GM23338 (cell line): Measurements from ENCODE around the gene PTPRN2. TPM values are rescaled to one million over a fixed set of nuclear protein-coding genes. Genes with fewer than 3 reads are reported as not detected.

Source experiments
- ATAC-seq: fragments of 200-7000 bp; cut with Tn5 transposase; 3 replicates; pipeline ENCODE4 v1.9.1; 2020
- DNase-seq: peaks from one replicate; pipeline ENCODE4 v3.0.0-alpha.2; 2015; ENCODE audit warnings: low spot score
- H2AFZ ChIP-seq: fragments of 200-600 bp; sonication (generic); 2 replicates; pipeline ENCODE4 v1.8.0; 2016; ENCODE audit warnings: antibody characterized with exemption, mild to moderate bottlenecking, moderate library complexity
- H3F3A ChIP-seq: fragments of 200-600 bp; sonication (generic); replicated peaks from 2 replicates; pipeline ENCODE4 v1.8.0; 2017; ENCODE audit warnings: antibody characterized with exemption, mixed run types, low read depth
- H3K27ac ChIP-seq: fragments of 200-600 bp; sonication (generic); 2 replicates; pipeline ENCODE4 v1.6.1; 2016; ENCODE audit warnings: low read depth
- H3K27me3 ChIP-seq: fragments of 200-600 bp; sonication (generic); 2 replicates; pipeline ENCODE4 v1.8.0; 2016; ENCODE audit warnings: mild to moderate bottlenecking, mixed run types, moderate library complexity; ENCODE audit not compliant: insufficient read depth
- H3K36me3 ChIP-seq: fragments of 200-600 bp; sonication (generic); 2 replicates; pipeline ENCODE4 v1.8.0; 2016; ENCODE audit warnings: mild to moderate bottlenecking; ENCODE audit not compliant: insufficient read depth
- H3K4me1 ChIP-seq: fragments of 200-600 bp; sonication (generic); 2 replicates; pipeline ENCODE4 v1.8.0; 2016; ENCODE audit warnings: mild to moderate bottlenecking, moderate library complexity; ENCODE audit not compliant: insufficient read depth
- H3K4me2 ChIP-seq: fragments of 200-600 bp; sonication (generic); 2 replicates; pipeline ENCODE4 v1.7.1; 2017; ENCODE audit warnings: mixed run types
- H3K4me3 ChIP-seq: fragments of 200-600 bp; sonication (generic); 2 replicates; pipeline ENCODE4 v1.6.1; 2016; ENCODE audit warnings: mixed run types
- H3K79me2 ChIP-seq: fragments of 200-600 bp; sonication (generic); replicated peaks from 2 replicates; pipeline ENCODE4 v1.8.0; 2017; ENCODE audit warnings: mild to moderate bottlenecking; ENCODE audit not compliant: insufficient read depth
- H3K9me2 ChIP-seq: fragments of 200-600 bp; sonication (generic); 2 replicates; pipeline ENCODE4 v1.8.0; 2017; ENCODE audit not compliant: insufficient read depth
- H4K20me1 ChIP-seq: fragments of 200-600 bp; sonication (generic); replicated peaks from 2 replicates; pipeline ENCODE4 v1.8.0; 2017; ENCODE audit warnings: mild to moderate bottlenecking; ENCODE audit not compliant: insufficient read depth
- H3K27ac Mint-ChIP-seq: 2 replicates; pipeline ENCODE4 v1.8.0; 2020; ENCODE audit warnings: inconsistent platforms, mild to moderate bottlenecking, moderate library complexity, mixed read lengths
- H3K27me3 Mint-ChIP-seq: 3 replicates; pipeline ENCODE4 v1.8.0; 2022; ENCODE audit warnings: low read depth, mild to moderate bottlenecking, moderate library complexity, mixed read lengths, inconsistent platforms; ENCODE audit not compliant: insufficient read depth, poor library complexity
- H3K36me3 Mint-ChIP-seq: 3 replicates; pipeline ENCODE4 v1.8.0; 2021; ENCODE audit warnings: low read depth, mild to moderate bottlenecking, inconsistent platforms, moderate library complexity, mixed read lengths
- H3K4me1 Mint-ChIP-seq: 3 replicates; pipeline ENCODE4 v1.8.0; 2020; ENCODE audit warnings: mild to moderate bottlenecking, inconsistent platforms, mixed read lengths
- H3K4me3 Mint-ChIP-seq: 3 replicates; pipeline ENCODE4 v1.8.0; 2021; ENCODE audit warnings: moderate library complexity, mild to moderate bottlenecking, inconsistent platforms, mixed read lengths
- H3K9me3 Mint-ChIP-seq: 3 replicates; pipeline ENCODE4 v1.8.0; 2020; ENCODE audit warnings: moderate library complexity, mild to moderate bottlenecking, inconsistent platforms, mixed read lengths
- CREB1 ChIP-seq: fragments of 250-450 bp; sonication (Bioruptor Pico); IDR thresholded peaks from 2 replicates; pipeline ENCODE4 v1.5.0; 2020; ENCODE audit warnings: low read depth, mild to moderate bottlenecking, moderate library complexity
- ETS1 ChIP-seq: IDR thresholded peaks from 2 replicates; pipeline ENCODE4 v1.6.1; 2016; ENCODE audit warnings: antibody characterized with exemption
- EZH2phosphoT487 ChIP-seq: fragments of 200-600 bp; sonication (generic); IDR thresholded peaks from one replicate; pipeline ENCODE4 v1.8.1; 2018; ENCODE audit warnings: antibody characterized with exemption; ENCODE audit not compliant: unreplicated experiment
- JUNB ChIP-seq: IDR thresholded peaks from one replicate; pipeline ENCODE4 v1.6.1; 2016; ENCODE audit warnings: antibody characterized with exemption; ENCODE audit not compliant: unreplicated experiment
- POLR2AphosphoS5 ChIP-seq: IDR thresholded peaks from 2 replicates; pipeline ENCODE4 v1.6.1; 2016; ENCODE audit warnings: antibody characterized with exemption, low read depth
- ZNF114 ChIP-seq: fragments of 250-450 bp; sonication (Bioruptor Pico); IDR thresholded peaks from 2 replicates; pipeline ENCODE4 v1.5.0; 2020; ENCODE audit warnings: mild to moderate bottlenecking, moderate library complexity
- ZNF331 ChIP-seq: fragments of 250-450 bp; sonication (Bioruptor Pico); IDR thresholded peaks from 2 replicates; pipeline ENCODE4 v1.5.0; 2020; ENCODE audit warnings: low read depth, mild to moderate bottlenecking, moderate library complexity
- ZNF462 ChIP-seq: fragments of 250-450 bp; sonication (Bioruptor Pico); IDR thresholded peaks from 2 replicates; pipeline ENCODE4 v1.5.0; 2020; ENCODE audit warnings: mild to moderate bottlenecking, moderate library complexity
- polyA plus RNA-seq: library from polyadenylated mRNA; unstranded; fragments of >200 nt; fragmentation: Nextera tagmentation; extraction: Ambion mirVana; gene quantifications from 2 replicates; pipeline ENCODE4 v1.2.1, GENCODE V29; 2016
- total RNA-seq: library from RNA; depleted of rRNA; stranded (reverse); fragments of >200 nt; shearing (Covaris generic); gene quantifications from 2 replicates; pipeline ENCODE4 v1.2.3, GENCODE V29; 2014

The PTPRN2 gene
- total and polyA plus RNA-seq, 2 experiments from 2014 or later = 0.87 to 4.0 TPM

DNA sequence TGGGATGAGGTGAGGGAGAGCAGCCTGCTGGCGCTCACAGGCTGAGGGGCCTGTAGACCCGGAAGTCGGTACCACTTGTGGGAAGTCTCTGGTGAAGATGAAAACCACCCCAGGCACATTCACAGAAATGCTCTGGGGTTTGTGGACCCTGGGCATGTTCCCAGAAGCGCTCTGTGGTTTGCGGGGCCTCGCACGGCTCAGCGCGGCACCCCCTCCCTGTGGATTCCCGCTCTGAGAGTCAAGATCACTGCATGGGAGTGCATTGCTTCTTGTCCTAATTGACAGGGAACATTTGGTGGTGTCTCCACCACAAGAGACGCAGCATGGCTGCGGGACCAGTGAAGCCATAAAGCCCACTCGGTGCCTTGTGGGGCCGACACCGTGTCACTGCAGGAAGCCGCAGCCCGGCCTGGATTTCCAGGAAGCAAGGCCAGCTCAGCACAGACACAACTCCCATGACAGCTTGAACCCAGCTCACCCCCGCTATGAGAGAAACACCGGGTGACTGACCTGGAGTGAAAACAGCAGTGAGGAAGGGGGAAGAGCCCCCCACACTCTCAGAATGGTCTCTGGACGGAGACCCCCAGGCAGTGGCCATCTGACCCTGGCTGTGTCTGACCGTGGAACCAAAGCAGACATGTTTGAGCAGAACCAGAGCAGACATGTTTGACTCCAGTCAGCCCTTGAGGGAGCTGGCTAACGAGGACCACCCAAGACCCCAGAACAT is 157.2 kb downstream of the PTPRN2 start (continued):
- no peak for TF ChIP-seq ETS1

DNA sequence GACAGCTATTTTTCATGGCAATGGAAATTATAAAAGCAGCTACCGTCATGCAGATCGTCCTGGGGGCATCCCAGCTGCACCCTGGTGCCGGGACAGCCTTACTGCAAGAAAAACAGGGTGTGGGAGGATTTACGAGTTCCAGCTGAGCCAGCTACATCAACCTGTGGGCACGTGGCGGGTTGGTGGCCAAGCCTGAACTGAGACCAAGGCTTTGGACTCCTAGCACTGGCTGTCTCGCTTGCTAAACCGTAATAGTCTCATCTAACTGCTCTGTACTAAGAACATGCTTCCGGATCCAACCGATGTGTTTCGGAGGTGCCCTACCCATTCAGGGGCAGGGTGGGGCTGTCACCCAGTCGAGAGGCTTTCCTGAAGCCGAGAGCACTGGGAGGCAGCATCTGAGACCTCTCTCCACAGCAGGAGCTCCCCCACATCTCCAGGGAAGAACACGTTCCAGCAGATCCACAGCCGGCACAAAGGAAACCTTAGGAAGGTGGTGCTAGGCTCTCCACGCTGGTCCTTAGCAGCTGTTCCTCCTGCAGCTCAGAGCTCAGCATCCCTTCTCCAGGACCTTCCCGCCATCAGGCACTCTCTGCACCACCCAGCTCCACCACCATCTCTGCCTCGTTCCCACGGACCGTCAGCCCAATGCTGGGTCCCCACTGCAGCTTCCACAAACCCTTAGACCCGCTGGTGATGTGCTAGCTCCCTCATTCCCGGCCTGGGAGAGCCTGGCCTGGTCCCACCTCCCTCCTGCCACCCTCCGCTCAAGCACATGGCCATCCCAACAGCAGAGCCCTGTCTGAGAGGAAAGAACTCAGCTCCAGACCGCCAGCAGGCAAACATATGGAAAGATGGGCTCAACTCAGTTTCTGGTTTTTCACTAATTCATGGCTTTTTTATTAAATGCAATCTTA is 158.5 kb downstream of the PTPRN2 start:
- no peaks in the 10 kb centered on the region for H3K27me3 ChIP-seq
- H3K9me2 ChIP-seq = no peaks in the 10 kb centered on the region
- peaks cover 33% of the 10 kb centered on the region for H3K36me3 Mint-ChIP-seq
- H3K4me3 ChIP-seq = no peak overlapping the region
- no peak for TF ChIP-seq POLR2AphosphoS5
- no peak for TF ChIP-seq ZNF331 (CRISPR knock-in tag)
- no peak for TF ChIP-seq CREB1 (CRISPR knock-in tag)
- H2AFZ ChIP-seq = no peak overlapping the region
- peaks cover 6% of the 10 kb centered on the region for H3K4me1 Mint-ChIP-seq
- H3K27me3 Mint-ChIP-seq = peaks cover 15% of the 10 kb centered on the region
- no peak overlapping the region for H3K4me3 Mint-ChIP-seq
- H3K4me2 ChIP-seq = no peak overlapping the region
- H3K4me1 ChIP-seq = peaks cover 7% of the 10 kb centered on the region; the same call in 1 of the 2 replicates
- no peak overlapping the region for H3K27ac Mint-ChIP-seq
- ATAC-seq (peak; percentile 42; the same call in 2 of the 3 replicates), DNase-seq (no peak)
- H3K27ac ChIP-seq = no peak overlapping the region
- no peaks in the 10 kb centered on the region for H3F3A ChIP-seq
- H3K36me3 ChIP-seq = no peaks in the 10 kb centered on the region
- H3K9me3 Mint-ChIP-seq = peaks cover 63% of the 10 kb centered on the region
- H3K79me2 ChIP-seq = no peaks in the 10 kb centered on the region
- no peaks in the 10 kb centered on the region for H4K20me1 ChIP-seq

- Histone ChIP-seq H3F3A (no peaks in the 10 kb centered on the region), H3K79me2 (no peaks in the 10 kb centered on the region), H3K27me3 (no peaks in the 10 kb centered on the region), H3K9me2 (no peaks in the 10 kb centered on the region), H2AFZ (0 out of 2 replicates have a peak overlapping the region, but pooled peaks have one; percentile 28), H3K4me1 (peaks cover 7% of the 10 kb centered on the region; the same call in 1 of the 2 replicates), H3K36me3 (no peaks in the 10 kb centered on the region), H3K4me3 (no peak overlapping the region), H4K20me1 (no peaks in the 10 kb centered on the region), H3K4me2 (no peak overlapping the region), H3K27ac (no peak overlapping the region)
- DNase-seq (no peak), ATAC-seq (no peak)
- peaks cover 6% of the 10 kb centered on the region for H3K4me1 Mint-ChIP-seq
- no peak overlapping the region for H3K4me3 Mint-ChIP-seq
- peaks cover 38% of the 10 kb centered on the region for H3K36me3 Mint-ChIP-seq
- H3K9me3 Mint-ChIP-seq = peaks cover 69% of the 10 kb centered on the region
- H3K27ac Mint-ChIP-seq = no peak overlapping the region
- peaks cover 15% of the 10 kb centered on the region for H3K27me3 Mint-ChIP-seq
- TF ChIP-seq CREB1 (CRISPR knock-in tag) = no peak
- no peak for TF ChIP-seq ZNF114 (CRISPR knock-in tag)
- TF ChIP-seq POLR2AphosphoS5 = no peak
- TF ChIP-seq JUNB = no peak
- TF ChIP-seq ZNF331 (CRISPR knock-in tag) = no peak
- no peak for TF ChIP-seq EZH2phosphoT487
- no peak for TF ChIP-seq ZNF462
Measured at GRCh38 chr7:158428131-158428836, 159.3 kb downstream of the PTPRN2 start.
